Neuronal stem cell (in vitro differentiated cells): Measurements from ENCODE around the gene BBOX1.

ENCODE experiments used
- DNase-seq: peaks from one replicate; pipeline ENCODE4 v3.0.0-alpha.2; 2013; ENCODE audit warnings: low spot score
- H2AFZ ChIP-seq: one replicate; pipeline ENCODE4 v1.6.1; 2013; ENCODE audit warnings: mild to moderate bottlenecking, low read length, inconsistent platforms
- H2AK5ac ChIP-seq: 2 replicates; pipeline ENCODE4 v1.6.1; 2013; ENCODE audit warnings: low read depth, mild to moderate bottlenecking, inconsistent platforms, low read length, moderate library complexity, mixed read lengths
- H2BK120ac ChIP-seq: 2 replicates; pipeline ENCODE4 v1.6.1; 2013; ENCODE audit warnings: low read depth, mild to moderate bottlenecking, inconsistent platforms, low read length, moderate library complexity, mixed read lengths
- H2BK12ac ChIP-seq: one replicate; pipeline ENCODE4 v1.6.1; 2013; ENCODE audit warnings: low read length, inconsistent platforms
- H2BK15ac ChIP-seq: 2 replicates; pipeline ENCODE4 v1.6.1; 2013; ENCODE audit warnings: mild to moderate bottlenecking, low read length, inconsistent platforms, mixed read lengths
- H2BK5ac ChIP-seq: one replicate; pipeline ENCODE4 v1.6.1; 2013; ENCODE audit warnings: inconsistent platforms, mild to moderate bottlenecking, low read length, moderate library complexity
- H3K14ac ChIP-seq: one replicate; pipeline ENCODE4 v1.6.1; 2013; ENCODE audit warnings: low read length, inconsistent platforms
- H3K18ac ChIP-seq: 2 replicates; pipeline ENCODE4 v1.6.1; 2013; ENCODE audit warnings: low read length, inconsistent platforms
- H3K23ac ChIP-seq: 2 replicates; pipeline ENCODE4 v1.6.1; 2013; ENCODE audit warnings: low read depth, mild to moderate bottlenecking, mixed read lengths, low read length, inconsistent platforms; ENCODE audit not compliant: poor library complexity
- H3K27ac ChIP-seq: replicated peaks from 3 replicates; pipeline ENCODE4 v1.5.1; 2013; ENCODE audit warnings: low read length, inconsistent platforms
- H3K27me3 ChIP-seq, 3 experiments: 2 replicates each; pipeline ENCODE4 v1.6.1; 2013; ENCODE audit warnings: low read length in 3 of 3, mild to moderate bottlenecking in 2 of 3, inconsistent platforms in 1 of 3, low read depth in 1 of 3, mixed read lengths in 1 of 3, moderate library complexity in 1 of 3; ENCODE audit not compliant: control insufficient read depth in 3 of 3, insufficient read depth in 3 of 3
- H3K36me3 ChIP-seq, 2 donors: replicated peaks in 1 of 2; 2 replicates each; pipeline ENCODE4 v1.6.1; 2013; ENCODE audit warnings: low read length in 2 of 2; ENCODE audit not compliant: control insufficient read depth in 2 of 2, insufficient read depth in 2 of 2
- H3K4ac ChIP-seq: 2 replicates; pipeline ENCODE4 v1.6.1; 2013; ENCODE audit warnings: inconsistent platforms, mild to moderate bottlenecking, low read length, moderate library complexity
- H3K4me1 ChIP-seq, 2 donors: 1 replicate in 1 of 2; 2 replicates in 1 of 2; pipeline ENCODE4 v1.6.1; 2013; ENCODE audit warnings: low read length in 2 of 2, low read depth in 1 of 2; ENCODE audit not compliant: control insufficient read depth in 2 of 2, insufficient read depth in 1 of 2
- H3K4me2 ChIP-seq: one replicate; pipeline ENCODE4 v1.6.1; 2013; ENCODE audit warnings: mild to moderate bottlenecking, low read length, inconsistent platforms; ENCODE audit not compliant: insufficient read depth, poor library complexity, severe bottlenecking
- H3K4me3 ChIP-seq, 2 donors: 2 replicates each; pipeline ENCODE4 v1.5.1; 2013; ENCODE audit warnings: low read length in 2 of 2, mild to moderate bottlenecking in 2 of 2, inconsistent platforms in 1 of 2, moderate library complexity in 1 of 2
- H3K79me1 ChIP-seq: one replicate; pipeline ENCODE4 v1.6.1; 2013; ENCODE audit warnings: low read depth, mild to moderate bottlenecking, inconsistent platforms, low read length, moderate library complexity
- H3K9ac ChIP-seq: one replicate; pipeline ENCODE4 v1.6.1; 2013; ENCODE audit warnings: mild to moderate bottlenecking, low read depth, low read length, inconsistent platforms; ENCODE audit not compliant: poor library complexity
- H3K9me3 ChIP-seq, 2 donors: replicated peaks in 1 of 2; 2 replicates each; pipeline versions ENCODE3 to v1.6.1; 2013; ENCODE audit warnings: low read length in 2 of 2, mild to moderate bottlenecking in 2 of 2, inconsistent platforms in 1 of 2, low read depth in 1 of 2, mixed read lengths in 1 of 2, moderate library complexity in 1 of 2; ENCODE audit not compliant: control insufficient read depth in 2 of 2, insufficient read depth in 1 of 2
- H4K8ac ChIP-seq: one replicate; pipeline ENCODE4 v1.6.1; 2013; ENCODE audit warnings: low read depth, mild to moderate bottlenecking, inconsistent platforms, low read length, moderate library complexity
- H4K91ac ChIP-seq: one replicate; pipeline ENCODE4 v1.6.1; 2013; ENCODE audit warnings: low read length, low read depth, mild to moderate bottlenecking, inconsistent platforms; ENCODE audit not compliant: poor library complexity
- WGBS, 2 donors: extraction: QIAGEN DNeasy Blood & Tissue Kit; methylation state at CpG; one replicate each; pipeline ENCODE4 v1.1.7; 2013; ENCODE audit warnings: missing lambda C conversion rate in 2 of 2, mixed read lengths in 1 of 2; ENCODE audit not compliant: insufficient read length in 2 of 2, insufficient replicate concordance in 1 of 2; ENCODE audit errors: extremely low coverage in 2 of 2; 5-methylcytosine and 5-hydroxymethylcytosine counted together

BBOX1 gene

DNA sequence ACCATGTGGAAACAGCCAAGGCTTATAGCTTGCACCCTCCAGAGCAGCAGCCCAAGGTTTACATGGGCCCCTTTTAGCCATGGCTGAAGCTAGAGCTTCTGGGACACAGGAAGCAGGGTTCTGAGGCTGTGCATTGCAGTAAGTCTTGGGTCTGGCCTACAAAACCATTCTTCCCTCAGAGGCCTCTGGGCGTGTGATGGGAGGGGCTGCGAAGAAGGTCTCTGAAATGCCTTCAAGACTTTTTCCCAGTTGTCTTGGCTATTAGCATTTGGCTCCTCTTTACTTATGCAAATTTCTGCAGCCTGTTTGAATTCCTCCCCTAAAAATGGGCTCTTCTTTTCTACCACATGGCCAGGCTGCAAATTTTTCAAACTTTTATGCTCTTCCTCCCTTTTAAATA is 109.5 kb downstream of the BBOX1 start:
- no peak overlapping the region for H3K4me2 ChIP-seq
- H3K27me3 ChIP-seq: no peaks in the 10 kb centered on the region
- H2BK120ac ChIP-seq: no peak overlapping the region
- no peak overlapping the region for H3K4me3 ChIP-seq
- no peak overlapping the region for H4K8ac ChIP-seq
- no CpG with 5 or more reads among the region's 2 CpGs for WGBS, 2 donors
- no peaks in the 10 kb centered on the region for H3K36me3 ChIP-seq
- H3K14ac ChIP-seq: no peak overlapping the region
- H2AFZ ChIP-seq: no peak overlapping the region
- H3K27ac ChIP-seq: no peak overlapping the region
- H3K23ac ChIP-seq: no peak overlapping the region
- H2BK5ac ChIP-seq: no peak overlapping the region
- H3K9ac ChIP-seq: no peak overlapping the region
- H2BK12ac ChIP-seq: no peak overlapping the region
- H2BK15ac ChIP-seq: no peak overlapping the region
- no peaks in the 10 kb centered on the region for H3K79me1 ChIP-seq
- no peak overlapping the region for H4K91ac ChIP-seq
- DNase-seq: no peak
- no peak overlapping the region for H3K4ac ChIP-seq
- no peak overlapping the region for H2AK5ac ChIP-seq
- no peaks in the 10 kb centered on the region for H3K4me1 ChIP-seq
- no peak overlapping the region for H3K18ac ChIP-seq
- H3K9me3 ChIP-seq: peaks cover 0 to 6% of the 10 kb centered on the region in 2 donors

DNA sequence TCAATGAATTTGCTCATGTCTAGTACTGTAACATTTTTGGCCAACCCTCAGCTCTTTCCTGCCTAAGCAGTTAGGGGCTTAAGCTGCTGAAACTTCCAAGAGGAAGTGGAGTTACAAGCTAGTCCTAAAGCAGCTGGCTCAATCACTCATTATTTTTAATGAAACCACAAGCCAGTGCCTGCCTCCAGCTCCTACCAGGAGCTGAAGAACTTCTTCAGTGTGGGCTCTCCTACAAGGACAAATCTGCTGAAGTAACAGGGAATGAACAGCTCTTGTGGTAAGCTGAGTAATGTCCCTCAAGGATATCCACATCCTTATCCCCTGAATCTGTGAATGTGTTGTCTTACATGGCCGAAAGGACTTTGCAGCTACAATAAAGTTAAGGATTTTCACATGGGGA is 112.5 kb downstream of the BBOX1 start:
- Histone ChIP-seq H3K23ac (no peak overlapping the region), H3K9ac (no peak overlapping the region), H3K36me3 (no peaks in the 10 kb centered on the region), H4K8ac (no peak overlapping the region), H3K14ac (no peak overlapping the region), H2BK5ac (no peak overlapping the region), H3K27me3 (no peaks in the 10 kb centered on the region), H3K79me1 (no peaks in the 10 kb centered on the region), H3K4me1 (no peaks in the 10 kb centered on the region), H3K4me2 (no peak overlapping the region), H3K9me3 (no peaks in the 10 kb centered on the region), H3K27ac (no peak overlapping the region), H4K91ac (no peak overlapping the region), H2BK12ac (no peak overlapping the region), H2AFZ (no peak overlapping the region), H3K18ac (no peak overlapping the region), H2AK5ac (no peak overlapping the region), H3K4me3 (no peak overlapping the region), H2BK15ac (no peak overlapping the region), H3K4ac (no peak overlapping the region), H2BK120ac (no peak overlapping the region)
- WGBS, 2 donors: no CpG with 5 or more reads among the region's 1 CpG
- no peak for DNase-seq

DNA sequence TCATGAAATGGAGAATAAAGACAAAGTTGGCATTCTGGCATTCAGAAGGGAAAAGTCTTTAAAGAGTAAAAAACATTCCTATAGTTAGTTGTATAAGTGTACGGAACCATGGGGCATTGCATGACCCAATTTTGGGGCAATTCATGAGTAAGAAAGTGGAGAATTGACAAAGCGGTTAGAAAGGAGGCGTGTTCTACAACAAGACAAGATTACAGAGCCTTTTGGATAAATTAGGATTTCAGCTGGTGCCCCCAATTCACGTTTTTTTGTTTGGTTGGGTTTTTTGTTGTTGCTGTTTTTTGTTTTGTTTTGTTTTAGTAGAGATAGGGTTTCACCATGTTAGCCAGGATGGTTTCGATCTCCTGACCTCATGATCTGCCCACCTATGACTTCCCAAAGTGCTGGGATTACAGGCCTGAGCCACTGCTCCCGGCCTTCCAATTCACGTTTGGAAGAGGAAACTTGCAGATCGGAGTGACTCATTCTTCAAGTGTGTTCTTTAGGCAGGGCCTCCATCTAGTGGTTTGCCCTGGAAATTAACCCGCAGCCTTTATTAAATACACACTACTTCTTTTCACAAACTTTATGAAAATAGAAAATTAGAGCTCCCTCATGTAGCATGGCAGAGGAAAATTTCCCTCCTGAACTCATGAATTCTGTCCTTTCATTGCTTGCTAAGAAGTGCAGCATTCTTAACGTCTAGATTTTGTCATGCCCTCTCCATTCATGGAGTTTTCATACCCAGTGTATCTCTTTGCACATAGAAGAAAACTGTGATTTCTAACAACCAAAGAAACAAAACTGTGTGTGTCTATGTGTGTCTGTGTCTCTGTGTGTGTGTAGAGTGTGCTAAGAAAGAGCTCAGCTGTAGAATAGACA is 118.1 kb downstream of the BBOX1 start:
- Histone ChIP-seq H2AK5ac (no peak overlapping the region), H3K18ac (no peak overlapping the region), H3K27me3 (no peaks in the 10 kb centered on the region), H4K8ac (no peak overlapping the region), H2BK5ac (no peak overlapping the region), H3K36me3 (no peaks in the 10 kb centered on the region), H3K4me2 (no peak overlapping the region), H3K4me3 (no peak overlapping the region), H3K9ac (no peak overlapping the region), H3K14ac (no peak overlapping the region), H4K91ac (no peak overlapping the region), H3K4me1 (no peaks in the 10 kb centered on the region), H3K4ac (no peak overlapping the region), H2BK12ac (no peak overlapping the region), H3K27ac (no peak overlapping the region), H2BK120ac (no peak overlapping the region), H3K9me3 (no peaks in the 10 kb centered on the region), H2BK15ac (no peak overlapping the region), H3K79me1 (no peaks in the 10 kb centered on the region), H2AFZ (peak overlapping the region; percentile 50), H3K23ac (no peak overlapping the region)
- peak; percentile 43 for DNase-seq
- no CpG with 5 or more reads among the region's 10 CpGs for WGBS, 2 donors

DNA sequence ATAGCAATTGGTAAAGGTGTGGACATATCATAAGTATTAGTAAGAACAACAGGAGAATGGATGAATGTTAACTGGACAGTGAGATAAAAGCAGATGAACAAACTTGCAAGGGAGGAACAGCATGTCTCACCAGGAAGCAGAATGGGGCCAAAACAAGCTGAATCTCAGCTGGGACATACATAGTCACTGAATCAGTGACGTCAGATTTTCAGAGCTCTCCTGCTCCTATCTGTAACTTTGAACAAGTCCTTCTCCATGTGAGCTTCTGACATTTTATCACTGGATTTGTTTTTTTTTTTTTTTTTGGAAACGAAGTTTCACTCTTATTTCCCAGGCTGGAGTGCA is 118.7 kb downstream of the BBOX1 start:
- Histone ChIP-seq H3K23ac (no peak overlapping the region), H2BK15ac (no peak overlapping the region), H3K18ac (no peak overlapping the region), H3K36me3 (no peaks in the 10 kb centered on the region), H3K27ac (no peak overlapping the region), H4K91ac (no peak overlapping the region), H2AFZ (peak overlapping the region; percentile 50), H3K79me1 (no peaks in the 10 kb centered on the region), H3K4ac (no peak overlapping the region), H3K4me2 (no peak overlapping the region), H3K4me1 (no peaks in the 10 kb centered on the region), H2BK5ac (no peak overlapping the region), H4K8ac (no peak overlapping the region), H2BK120ac (no peak overlapping the region), H3K27me3 (no peaks in the 10 kb centered on the region), H3K9me3 (no peaks in the 10 kb centered on the region), H2AK5ac (no peak overlapping the region), H3K4me3 (no peak overlapping the region), H3K14ac (no peak overlapping the region), H2BK12ac (no peak overlapping the region), H3K9ac (no peak overlapping the region)
- no CpG with 5 or more reads among the region's 2 CpGs for WGBS, 2 donors
- DNase-seq: no peak
